ENCODE results near the gene SOX5.
"Not testable (repeated sequence)": the region's sequence is repeated elsewhere in the genome, so short reads cannot be mapped to it uniquely, and the experiment has no call there.

The SOX5 gene

DNA sequence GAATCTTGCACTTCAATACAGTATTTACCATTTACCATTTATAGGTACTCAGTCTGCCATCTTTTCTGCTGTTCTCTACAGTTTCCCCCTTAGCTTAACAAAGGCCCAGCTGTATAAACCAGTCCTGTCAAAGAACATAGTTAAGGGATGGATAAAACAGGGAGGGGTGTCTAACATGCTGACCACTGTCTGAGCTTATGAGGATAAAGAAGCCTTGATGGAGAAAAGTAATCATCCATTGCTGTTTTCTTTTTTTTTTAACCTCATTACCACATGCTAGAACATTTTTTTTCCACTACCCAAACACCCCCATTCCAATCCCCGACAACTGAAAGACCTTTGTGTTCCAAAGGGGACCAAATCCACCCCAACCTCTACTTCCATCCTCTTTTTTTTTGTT, 39.9 kb downstream of the SOX5 start:
- no peak for DNase-seq (ENCODE audit: low read depth in 4 of 4, low spot score in 1 of 4)

DNA sequence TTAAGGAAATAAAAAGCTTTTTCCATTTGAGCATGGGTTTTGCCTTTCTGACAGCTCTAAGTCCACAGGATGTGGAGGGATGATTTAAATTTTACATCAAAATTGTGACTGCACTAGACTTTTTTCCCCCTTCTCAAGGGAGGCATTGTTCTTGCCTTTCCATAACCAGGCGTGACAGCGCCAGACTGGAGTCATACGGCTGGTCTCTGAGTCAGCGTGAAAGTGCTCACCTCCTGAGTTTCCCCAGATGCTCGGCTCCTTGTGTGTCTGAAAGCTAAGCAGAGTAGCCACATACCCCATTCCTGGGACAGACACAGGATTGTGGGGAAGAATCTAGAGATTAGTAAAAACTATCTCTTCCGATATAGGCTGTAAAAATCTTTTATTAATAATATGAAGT, 43.1 kb downstream of the SOX5 start:
- DNase-seq (ENCODE audit: low read depth in 4 of 4, low spot score in 1 of 4), result no peak

DNA sequence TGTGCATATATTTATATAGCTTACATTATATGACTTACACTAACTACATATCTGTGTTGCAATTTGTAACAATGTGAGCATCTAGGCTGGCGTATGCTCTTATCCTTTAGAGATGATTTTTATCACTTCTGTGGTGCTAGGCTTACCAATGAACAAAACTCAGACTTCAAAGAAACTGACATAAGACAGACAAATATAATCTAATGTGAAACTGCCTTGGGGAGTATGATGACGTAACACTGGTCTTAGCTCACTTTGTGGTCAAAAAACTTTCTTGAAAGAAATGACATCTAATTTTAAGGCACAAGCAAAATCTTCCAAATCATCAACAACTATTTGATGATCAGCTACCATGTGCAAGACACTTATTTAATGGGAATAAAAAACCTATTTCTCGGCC, 50.0 kb downstream of the SOX5 start:
- DNase-seq (ENCODE audit: low read depth in 4 of 4, low spot score in 1 of 4), result no peak

DNA sequence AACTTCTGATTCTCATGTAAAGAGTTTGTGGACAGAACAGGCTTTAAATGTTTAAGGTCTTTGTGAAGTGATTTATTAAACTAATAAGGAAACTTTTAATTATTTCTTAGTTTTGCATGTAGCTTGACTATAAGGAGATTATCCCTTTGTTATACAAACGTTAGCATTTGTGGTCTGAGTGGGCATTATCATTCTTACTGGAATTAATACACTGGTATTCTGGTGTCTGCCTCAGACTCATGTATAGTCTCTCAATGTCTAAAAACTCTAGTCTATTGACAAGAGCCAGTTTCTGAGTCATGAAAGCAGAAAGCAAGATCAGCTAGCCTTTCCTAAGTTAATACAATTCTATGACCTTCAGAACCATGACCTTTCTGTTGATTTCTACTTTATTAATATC, 51.3 kb downstream of the SOX5 start:
- DNase-seq (ENCODE audit: low read depth in 4 of 4, low spot score in 1 of 4), result no peak

DNA sequence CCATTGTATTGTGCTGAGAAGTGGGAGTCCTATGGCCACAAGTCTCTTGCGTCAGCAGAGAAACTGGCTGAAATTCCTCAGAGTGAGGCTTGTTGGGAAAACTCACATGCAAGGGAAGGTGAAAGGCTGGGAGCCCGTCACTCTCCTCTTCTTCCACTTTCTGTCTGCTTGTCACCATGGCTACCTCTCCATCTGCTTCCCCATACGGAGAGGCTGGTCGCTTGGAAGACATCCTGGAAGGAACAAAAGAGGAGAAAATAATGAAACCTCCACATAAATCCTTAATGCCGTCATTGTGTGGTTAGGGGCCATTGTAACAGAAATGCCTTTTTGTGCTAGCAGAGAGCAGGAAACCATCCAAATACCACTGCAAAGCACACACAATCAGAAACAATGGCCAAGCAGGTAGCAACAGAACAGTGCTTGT, 53.7 kb downstream of the SOX5 start:
- DNase-seq (ENCODE audit: low read depth in 4 of 4, low spot score in 1 of 4), result no peak

DNA sequence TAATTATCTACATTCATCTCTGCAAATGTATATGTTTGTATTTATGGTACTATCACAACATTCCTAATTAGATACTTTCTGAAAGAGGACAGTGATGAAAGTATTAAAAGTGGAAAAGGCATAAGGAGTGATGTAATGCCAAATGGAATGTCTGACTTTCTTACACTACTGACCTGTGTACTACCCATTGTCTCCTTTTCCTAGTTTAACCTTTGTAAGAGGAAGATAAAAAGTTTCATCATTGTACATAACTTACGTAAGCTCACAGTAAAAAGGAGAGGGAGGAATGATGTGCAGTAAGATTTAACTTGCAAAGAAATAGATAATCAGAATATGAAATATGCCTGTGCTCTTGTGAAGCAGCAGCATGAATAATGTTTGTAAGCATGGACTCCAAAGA, 55.9 kb downstream of the SOX5 start:
- DNase-seq (ENCODE audit: low read depth in 4 of 4, low spot score in 1 of 4), result no peak

DNA sequence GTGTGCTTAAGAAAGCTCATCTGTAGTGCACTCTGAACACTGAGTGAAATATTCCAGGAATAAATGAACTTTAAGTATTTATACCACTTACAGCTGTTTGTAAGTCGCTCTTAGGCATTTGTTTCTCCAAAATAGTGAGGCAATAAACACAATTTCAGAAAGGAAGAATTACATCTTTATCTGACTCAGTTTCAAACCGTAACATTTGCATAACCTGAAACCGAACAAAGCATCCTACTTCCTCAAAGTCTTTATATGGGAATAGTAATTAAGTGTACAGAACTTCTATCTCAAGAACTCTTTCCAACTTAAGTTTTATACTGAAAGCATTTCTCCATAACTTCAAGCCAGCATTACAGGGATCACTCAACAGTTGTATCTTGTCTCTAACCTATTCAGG, 58.4 kb downstream of the SOX5 start:
- DNase-seq (ENCODE audit: low read depth in 4 of 4, low spot score in 1 of 4), result no peak

DNA sequence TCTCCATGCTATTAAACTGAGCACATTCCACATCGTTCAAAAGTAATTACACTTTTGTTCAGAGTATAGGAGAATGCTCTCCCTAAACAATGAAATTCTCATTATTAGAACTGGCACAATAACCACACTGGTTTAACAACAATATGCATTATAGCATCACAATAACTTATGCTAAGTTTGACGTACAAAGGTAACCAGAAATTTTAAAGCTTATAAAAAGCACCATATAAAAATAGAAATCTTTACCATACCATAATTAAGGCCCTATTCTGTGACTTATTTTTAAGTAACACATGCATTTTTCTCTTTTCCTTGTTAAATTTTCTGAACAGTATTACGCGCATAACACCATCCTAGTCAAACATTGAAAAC, 60.4 kb downstream of the SOX5 start:
- no peak for DNase-seq (ENCODE audit: low read depth in 4 of 4, low spot score in 1 of 4)

DNA sequence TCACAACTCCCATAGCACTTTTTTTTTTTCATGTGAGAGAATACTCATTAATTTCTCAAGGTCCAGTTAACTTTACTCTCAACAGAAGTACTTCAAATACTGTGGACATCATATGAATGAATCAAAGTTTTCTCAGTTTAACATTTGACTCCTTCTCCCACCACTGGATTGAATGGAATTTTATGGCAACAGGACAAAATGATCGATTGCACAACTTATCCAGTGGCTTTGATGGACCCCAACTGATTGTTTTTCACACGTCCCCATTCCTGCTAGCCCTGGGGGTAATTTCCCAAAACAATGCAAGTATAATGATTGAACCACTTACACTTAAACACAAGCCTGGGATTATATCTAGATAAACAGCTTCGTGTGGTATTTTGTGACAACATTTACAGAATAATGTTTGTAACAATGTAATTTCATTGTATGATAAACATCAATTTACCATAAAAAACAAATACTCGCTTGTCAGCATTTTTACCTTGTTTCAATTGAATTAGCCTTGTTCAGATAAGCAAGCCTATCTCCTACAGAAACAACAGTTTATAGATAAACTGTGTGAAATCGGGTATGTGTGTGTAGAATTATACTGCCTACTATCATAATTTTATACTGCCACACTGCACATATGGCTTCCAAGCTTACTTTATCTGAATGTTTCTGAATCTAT, 60.9 kb downstream of the SOX5 start:
- DNase-seq (ENCODE audit: low read depth in 4 of 4, low spot score in 1 of 4), result no peak

DNA sequence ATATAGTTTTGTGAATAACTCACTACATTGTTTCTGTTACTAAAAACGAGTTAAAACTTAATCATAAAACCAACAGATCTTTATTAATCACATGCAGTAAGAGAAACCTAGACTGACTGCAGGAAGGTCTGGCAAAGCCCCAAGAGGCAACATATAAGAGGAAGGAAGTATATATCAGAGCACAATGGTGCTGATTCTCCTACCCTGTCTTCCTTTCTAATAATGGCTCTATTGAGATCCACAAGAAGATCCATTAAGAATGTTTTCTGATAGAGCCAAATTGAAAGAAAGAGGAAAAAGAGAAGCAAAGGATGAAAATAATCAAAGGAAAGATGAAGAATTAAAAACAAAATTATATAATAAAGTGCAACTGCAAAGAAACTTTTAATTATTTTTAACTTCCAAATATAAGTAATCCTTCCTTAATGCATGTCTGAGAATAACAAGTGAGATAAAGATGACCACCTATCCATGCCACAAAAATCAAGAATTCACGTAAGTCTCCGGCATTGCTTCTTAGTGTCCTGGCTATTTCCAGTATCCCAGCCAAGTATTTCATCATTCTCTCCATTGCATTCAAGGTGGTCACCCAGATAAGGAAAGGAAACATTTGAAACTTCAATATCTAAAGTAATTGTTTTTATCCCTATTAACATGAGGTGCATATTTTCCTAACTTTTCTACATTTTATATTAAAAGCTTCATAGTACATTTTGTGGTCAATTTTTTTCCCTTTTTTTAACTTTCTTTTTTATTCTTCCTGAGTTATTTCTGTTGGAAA, 62.2 kb downstream of the SOX5 start:
- no peak for DNase-seq (ENCODE audit: low read depth in 4 of 4, low spot score in 1 of 4)

DNA sequence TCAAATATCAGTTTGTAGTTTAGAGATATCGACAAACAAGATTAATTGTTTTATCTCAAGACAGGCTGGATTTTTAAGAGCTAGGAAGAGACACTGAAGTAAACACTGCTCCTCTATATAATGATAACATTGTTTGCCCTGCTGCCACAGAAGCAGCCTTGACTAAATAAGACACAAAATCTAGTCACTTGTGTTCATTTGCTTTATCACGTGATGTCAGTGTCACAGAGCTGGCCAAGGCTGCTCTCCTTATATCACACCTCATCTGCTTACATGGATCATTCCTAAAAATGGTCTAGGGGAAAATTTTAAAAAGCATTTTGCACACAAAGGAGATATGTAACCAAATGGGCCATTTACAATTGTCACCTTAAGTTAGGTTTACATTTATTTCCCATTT, 64.1 kb downstream of the SOX5 start:
- no peak for DNase-seq (ENCODE audit: low read depth in 4 of 4, low spot score in 1 of 4)

DNA sequence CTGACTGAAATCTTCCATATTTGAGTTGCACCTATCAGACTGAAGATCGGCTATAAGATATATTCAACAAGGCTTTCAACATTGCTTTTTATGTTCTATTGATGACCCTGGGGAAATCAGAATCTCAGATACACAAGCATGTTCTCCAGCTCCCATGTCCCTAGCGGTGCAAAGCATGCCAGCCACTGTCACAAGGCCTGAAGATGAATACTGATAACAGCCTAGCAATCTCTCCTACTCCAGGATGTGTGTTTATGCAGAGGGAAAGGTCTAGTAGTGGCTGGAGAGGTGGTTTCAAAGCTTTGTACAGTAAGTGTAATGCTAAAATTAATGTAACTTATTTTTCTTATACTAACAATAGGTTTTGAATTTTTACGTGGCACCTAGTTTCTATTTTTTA, 64.6 kb downstream of the SOX5 start:
- DNase-seq (ENCODE audit: low read depth in 4 of 4, low spot score in 1 of 4), result no peak

DNA sequence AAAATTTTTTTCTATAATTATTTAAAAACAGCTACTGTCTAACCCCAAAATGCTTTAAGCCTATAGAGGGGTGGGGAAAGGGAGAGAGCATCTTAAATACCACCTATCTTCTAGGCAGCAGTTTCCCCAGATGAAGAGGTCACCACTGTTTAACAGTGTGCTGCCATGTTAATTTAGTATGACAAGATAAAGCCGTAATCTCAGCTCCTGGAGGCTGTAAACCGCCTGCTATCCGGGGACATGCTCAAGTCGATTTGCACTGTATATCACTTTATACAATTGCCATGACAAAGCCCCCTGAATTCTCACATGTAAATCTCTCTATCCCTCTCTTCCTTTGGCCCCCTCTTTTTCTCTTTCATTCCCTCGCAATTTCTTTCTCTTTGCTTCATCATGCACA, 68.5 kb downstream of the SOX5 start:
- DNase-seq (ENCODE audit: low read depth in 4 of 4, low spot score in 1 of 4), result no peak

DNA sequence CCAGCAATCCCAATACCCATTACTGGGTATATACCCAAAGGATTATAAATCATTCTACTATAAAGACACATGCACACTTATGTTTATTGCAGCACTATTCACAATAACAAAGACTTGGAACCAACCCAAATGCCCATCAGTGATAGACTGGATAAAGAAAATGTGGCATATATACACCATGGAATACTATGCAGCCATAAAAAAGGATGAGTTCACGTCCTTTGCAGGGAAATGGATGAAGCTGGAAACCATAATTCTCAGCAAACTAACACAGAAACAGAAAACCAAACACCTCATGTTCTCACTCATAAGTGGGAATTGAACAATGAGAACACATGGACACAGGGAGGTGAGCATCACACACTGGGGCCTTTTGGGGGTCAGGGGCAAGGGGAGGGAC, 72.9 kb downstream of the SOX5 start:
- DNase-seq (ENCODE audit: low read depth in 4 of 4, low spot score in 1 of 4), result not testable (repeated sequence)

DNA sequence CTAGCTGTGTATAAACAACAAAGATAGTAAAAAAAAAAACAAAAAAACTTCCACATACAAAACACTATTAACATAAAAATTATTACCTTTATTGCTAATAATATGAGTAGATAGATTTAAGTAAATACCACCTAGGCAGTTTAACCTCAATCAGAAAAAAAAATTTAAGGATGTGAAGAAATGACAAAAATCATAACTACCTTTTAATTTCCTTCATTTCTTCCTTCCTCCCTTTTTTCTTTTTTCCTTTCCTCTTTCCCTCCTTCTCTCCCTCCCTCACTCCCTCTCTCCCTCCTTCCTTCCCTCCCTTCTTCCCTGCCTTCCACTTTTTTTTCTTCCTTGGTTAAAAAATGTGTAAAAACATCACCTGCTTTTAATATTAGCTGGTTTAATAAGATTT, 81.7 kb downstream of the SOX5 start:
- no peak for DNase-seq (ENCODE audit: low read depth in 4 of 4, low spot score in 1 of 4)

DNA sequence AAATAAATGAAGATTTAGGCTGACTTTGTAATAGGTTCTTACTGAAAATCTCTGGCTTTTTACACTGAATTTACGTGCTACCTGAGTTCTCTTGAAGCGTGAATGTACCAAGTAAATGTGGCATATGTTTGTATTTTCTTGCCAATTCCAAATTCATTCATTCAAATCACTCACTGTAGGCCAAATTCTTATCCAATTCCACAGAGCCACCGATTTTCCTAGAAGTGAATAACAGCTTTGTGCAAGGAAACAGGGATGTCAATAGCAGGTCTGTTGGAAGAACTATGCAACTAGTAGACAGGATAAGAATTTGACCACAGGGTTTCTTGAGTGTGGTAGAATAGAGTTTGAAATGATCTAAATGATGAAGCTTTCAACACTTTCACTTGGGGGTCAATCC, 86.8 kb downstream of the SOX5 start:
- no peak for DNase-seq (ENCODE audit: low read depth in 4 of 4, low spot score in 1 of 4)

DNA sequence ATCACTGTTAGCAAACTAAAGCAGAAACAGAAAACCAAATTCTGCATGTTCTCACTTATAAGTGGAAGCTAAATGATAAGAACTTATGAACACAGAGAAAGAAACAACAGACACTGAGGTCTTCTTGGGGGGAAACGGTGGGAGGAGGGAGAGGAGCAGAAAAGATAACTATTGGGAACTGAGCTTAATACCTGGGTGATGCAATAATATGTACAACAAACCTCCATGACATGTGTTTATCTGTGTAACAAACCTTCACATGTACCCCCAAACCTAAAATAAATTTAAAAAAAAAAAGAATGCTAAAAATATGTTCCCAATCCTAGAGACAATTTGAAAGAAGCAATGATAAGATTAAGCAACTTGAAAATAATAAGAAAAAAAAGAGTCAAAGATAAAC, 89.5 kb downstream of the SOX5 start:
- no peak for DNase-seq (ENCODE audit: low read depth in 4 of 4, low spot score in 1 of 4)

DNA sequence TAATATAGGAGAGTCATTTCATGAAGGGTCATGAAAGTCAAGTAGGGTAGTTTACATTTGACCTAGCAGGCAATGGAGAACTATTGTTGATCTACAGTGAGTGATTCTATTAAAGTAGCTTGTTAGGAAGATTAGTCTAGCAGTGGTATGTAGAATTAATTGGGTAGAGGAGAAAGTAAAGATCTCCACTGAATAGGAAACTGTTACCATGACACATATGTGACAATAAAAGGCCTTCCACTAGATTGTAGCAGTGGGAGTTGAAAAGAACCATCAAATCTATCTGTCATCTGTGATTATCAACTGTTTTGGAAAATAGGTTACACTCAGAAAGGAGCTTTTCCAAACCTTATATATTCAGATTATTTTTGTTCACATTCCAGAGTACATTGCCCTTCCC, 92.3 kb downstream of the SOX5 start:
- no peak for DNase-seq (ENCODE audit: low read depth in 4 of 4, low spot score in 1 of 4)

DNA sequence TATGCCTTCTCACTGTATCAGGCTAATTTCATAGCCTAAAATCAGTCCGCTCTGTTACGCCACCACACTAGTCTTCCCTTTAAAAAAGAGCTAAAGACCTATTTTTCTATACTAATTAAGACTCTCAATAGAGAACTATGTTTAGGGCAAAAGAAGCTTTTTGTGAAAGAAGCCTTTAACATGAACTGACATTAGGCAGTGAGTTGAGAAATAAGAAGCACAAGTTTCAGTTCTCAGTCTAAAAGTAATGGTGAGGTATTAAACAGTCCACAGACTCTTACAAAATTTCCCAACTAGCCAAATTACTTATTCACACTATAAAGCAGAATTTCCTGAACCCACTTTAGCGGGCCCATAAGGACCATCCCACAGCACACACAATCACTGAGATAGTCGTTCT, 93.7 kb downstream of the SOX5 start:
- no peak for DNase-seq (ENCODE audit: low read depth in 4 of 4, low spot score in 1 of 4)

DNA sequence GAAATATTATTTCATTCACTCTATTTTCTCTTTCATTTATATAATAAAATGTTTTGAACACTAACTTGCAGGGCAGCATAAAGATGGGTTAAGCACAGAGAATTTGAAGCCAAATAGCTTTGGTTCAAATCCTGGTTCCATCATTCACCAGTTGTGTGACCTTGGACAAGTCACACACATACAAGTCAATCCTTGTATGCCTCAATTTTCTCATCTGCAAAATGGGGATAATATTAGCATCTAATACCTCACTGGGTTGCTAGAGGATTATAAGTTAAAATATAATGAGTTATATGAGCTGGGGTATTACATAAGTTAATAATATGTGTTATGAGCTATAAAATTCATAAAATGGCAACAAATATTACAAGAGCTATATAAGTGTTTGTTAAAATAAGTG, 94.9 kb downstream of the SOX5 start:
- DNase-seq (ENCODE audit: low read depth in 4 of 4, low spot score in 1 of 4), result no peak

DNA sequence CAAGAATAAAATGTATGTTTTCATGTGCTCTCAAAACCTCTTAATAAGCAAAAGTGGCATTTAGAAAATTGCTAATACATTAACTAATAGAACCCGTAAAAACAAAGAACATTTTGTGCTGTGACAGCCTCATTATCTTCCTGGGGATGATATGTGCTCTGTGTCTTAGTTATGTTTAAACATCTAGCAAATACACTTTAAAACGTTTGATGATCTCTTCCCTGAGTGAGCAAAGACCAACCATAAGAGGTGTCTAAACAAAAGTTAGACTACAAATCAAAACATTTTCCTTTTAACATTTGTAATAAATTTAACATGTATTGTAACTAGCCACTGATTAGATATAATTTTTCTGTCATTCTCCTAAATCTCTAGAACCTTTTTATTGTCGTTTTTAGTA, 95.8 kb downstream of the SOX5 start:
- DNase-seq (ENCODE audit: low read depth in 4 of 4, low spot score in 1 of 4), result no peak

DNA sequence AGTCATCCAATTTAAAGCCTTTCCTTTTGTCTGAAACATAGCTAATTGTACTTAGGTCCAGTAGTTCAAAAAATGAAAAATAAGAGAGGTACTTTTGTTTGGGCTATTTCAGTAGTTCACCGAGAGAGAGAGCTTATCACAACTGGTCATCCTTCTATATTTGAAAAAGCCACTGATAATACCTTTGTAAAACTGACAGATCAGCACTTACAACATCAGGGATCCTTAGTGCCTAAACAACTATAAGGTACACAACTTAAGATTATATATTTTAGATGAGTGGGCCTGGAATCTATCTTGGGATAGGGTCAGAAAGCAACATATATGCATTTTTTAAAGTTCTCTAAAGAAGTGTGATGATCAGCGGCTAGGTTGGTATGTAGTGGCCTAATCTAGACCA, 97.9 kb downstream of the SOX5 start:
- DNase-seq (ENCODE audit: low read depth in 4 of 4, low spot score in 1 of 4), result no peak

DNA sequence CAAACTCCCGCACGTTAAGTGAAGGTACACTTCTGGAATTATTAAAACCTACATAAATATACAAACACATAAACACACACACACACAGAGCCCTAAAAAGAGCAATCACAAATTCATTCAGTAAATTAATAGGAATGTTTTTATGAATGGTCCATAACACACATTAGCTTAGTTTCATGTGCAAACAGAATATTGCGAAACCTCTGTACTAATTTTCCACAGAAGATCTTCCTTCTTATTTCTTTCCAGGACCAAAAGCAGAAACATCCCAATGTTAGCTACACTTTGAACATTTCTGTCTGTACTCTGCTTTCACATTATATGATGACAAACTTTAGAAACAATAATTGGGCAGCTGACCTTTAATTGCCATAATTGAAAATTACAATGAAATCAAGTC, 101.6 kb downstream of the SOX5 start:
- no peak for DNase-seq (ENCODE audit: low read depth in 4 of 4, low spot score in 1 of 4)
